ENCODE data around the gene LY6G5B.

LY6G5B gene

GRCh38 chr6:31669676-31670075 lies at the start of gene LY6G5B:
Gene LY6G5B (plus strand): TSS chr6:31669976. CDS start chr6:31670951, 975 bp downstream.
- no peak for DNase-seq (ENCODE audit: low read depth in 2 of 2)

DNA sequence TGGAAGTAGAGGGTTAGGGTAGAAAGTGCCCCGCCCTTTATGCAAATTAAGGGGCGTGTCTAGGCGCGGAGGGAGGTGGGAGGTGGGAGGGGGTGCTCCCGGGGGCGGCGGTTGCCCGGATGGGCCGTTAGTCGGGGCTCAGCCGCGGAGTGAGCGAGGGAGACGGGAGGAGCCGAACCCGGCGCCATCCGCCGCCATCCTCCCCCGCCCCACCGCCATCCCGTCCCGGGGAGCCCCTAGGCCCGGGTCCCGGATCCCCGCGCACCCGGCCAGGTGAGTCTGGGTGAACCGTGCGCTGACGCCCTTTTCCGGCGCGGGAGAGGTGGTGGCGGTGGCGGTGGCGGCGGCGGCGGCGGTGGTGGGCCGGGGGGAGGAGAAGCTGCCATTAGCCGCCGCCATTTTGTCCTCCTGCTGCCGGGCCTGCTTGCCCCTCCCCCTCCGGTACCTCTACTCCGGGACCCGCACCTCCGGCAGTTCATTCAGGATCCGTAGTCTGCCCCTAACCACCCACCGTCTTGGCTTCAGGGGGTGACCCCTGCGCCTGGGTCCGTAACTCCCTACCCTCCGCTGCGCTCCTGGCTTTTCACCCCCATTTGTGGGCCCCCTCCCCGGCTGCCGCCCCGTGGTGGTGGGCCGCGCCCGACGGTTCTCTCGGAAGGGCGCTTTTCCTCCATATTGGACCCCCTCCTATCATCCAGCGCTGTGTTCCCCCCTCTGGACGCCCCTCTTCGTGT lies 49.0 kb upstream of the LY6G5B start, which contains the start of gene PRRC2A:
Gene PRRC2A (plus strand): TSS at position 130 of the 734 bp plus-strand sequence. CDS start 2,075 bp downstream, outside the sequence.
- DNase-seq (ENCODE audit: low read depth in 2 of 2) = peak; percentile 76 to 96

DNA sequence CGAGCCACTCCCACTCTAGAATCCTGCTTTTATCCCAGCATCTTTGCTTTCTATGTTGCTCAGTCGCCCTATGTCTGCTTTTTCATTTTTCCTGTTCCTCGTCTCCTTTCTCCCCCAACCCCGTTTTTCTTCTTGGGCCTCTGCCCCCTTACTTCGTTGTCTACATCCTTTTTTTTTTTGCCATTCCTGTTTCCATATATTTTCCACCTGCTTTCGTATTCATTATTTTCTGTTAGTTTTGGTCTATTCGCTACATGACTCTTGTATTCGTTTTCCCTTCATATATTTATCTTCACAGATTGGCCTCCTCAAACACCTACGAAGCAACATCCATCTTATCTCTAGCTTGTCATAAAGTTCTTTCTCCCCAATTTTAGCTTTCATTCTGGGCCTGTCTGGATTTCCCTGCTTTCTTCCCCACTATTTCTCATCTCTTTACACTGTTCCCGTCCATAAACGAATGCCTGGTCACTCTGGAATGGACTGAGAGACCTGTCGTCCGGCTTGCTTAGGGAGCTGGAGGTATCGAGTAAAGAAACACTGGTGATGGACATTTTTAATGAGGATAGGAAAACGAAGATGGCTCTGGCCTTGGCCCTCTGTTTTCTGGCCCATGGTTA lies 48.3 kb upstream of the LY6G5B start:
- DNase-seq (ENCODE audit: low read depth in 2 of 2) = no peak

- no peak for DNase-seq (ENCODE audit: low read depth in 2 of 2)
These were observed 47.8 kb upstream of the LY6G5B start for GRCh38 chr6:31621991-31622390.

GRCh38 chr6:31622684-31623091 lies 47.1 kb upstream of the LY6G5B start:
- DNase-seq (ENCODE audit: low read depth in 2 of 2) = no peak

DNA sequence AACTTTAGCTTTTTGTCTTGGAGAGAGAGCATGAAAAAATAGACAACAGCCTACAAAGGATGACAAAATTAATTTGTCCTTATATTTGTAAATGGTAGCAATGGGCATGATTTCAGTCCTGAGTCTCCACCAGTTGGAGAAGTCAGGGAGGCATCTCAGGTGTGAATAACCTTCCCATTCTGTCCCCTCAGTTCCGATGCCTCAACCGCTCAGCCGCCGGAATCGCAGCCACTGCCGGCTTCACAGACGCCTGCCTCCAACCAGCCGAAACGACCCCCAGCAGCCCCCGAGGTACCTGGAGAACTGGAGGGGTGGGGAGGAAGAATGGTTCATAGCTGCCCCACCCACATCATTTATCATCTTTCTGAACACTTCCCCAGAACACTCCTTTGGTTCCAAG lies 45.7 kb upstream of the LY6G5B start:
- DNase-seq (ENCODE audit: low read depth in 2 of 2) = no peak

DNA sequence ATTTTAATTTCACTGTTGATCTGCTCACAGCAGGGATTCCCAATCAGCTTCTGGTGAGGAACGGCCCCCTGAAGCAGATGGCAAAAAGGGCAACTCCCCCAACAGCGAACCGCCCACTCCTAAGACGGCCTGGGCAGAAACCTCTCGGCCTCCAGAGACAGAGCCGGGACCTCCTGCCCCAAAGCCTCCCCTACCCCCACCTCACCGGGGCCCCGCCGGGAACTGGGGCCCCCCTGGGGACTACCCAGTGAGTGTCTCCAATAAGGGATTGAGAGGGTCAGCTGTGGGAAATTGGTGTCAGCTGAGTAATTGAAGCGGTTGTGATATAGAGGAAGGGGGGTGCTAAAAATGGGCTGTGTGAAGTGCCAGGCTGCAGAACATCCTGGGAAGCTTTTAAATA lies 42.8 kb upstream of the LY6G5B start:
- DNase-seq (ENCODE audit: low read depth in 2 of 2) = no peak

DNA sequence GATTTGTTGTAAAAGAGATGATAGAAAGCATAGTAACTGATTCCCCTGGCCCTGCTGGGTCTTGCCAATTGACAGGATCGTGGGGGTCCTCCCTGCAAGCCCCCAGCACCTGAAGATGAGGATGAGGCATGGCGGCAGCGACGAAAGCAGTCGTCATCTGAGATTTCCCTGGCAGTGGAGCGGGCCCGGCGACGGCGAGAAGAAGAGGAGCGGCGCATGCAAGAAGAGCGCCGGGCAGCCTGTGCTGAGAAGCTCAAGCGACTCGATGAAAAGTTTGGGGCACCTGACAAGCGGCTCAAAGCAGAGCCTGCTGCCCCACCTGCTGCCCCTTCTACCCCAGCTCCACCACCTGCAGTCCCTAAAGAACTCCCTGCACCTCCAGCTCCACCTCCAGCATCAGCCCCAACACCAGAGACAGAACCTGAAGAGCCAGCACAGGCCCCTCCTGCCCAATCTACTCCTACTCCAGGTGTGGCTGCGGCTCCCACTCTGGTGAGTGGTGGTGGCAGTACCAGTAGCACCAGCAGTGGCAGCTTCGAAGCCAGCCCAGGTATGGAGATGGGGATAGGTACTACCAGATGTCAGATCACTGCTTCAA lies 42.0 kb upstream of the LY6G5B start:
- DNase-seq (ENCODE audit: low read depth in 2 of 2) = no peak

GRCh38 chr6:31629014-31629413 lies 40.8 kb upstream of the LY6G5B start:
- DNase-seq (ENCODE audit: low read depth in 2 of 2) = no peak

- DNase-seq (ENCODE audit: low read depth in 2 of 2) = no peak
These were observed 39.4 kb upstream of the LY6G5B start for GRCh38 chr6:31630177-31630934.

- no peak for DNase-seq (ENCODE audit: low read depth in 2 of 2)
These were observed 38.6 kb upstream of the LY6G5B start for GRCh38 chr6:31631209-31631608.

- no peak for DNase-seq (ENCODE audit: low read depth in 2 of 2)
These were observed 38.0 kb upstream of the LY6G5B start for GRCh38 chr6:31631681-31632278.

GRCh38 chr6:31632279-31632946 lies 37.4 kb upstream of the LY6G5B start:
- DNase-seq (ENCODE audit: low read depth in 2 of 2) = no peak

DNA sequence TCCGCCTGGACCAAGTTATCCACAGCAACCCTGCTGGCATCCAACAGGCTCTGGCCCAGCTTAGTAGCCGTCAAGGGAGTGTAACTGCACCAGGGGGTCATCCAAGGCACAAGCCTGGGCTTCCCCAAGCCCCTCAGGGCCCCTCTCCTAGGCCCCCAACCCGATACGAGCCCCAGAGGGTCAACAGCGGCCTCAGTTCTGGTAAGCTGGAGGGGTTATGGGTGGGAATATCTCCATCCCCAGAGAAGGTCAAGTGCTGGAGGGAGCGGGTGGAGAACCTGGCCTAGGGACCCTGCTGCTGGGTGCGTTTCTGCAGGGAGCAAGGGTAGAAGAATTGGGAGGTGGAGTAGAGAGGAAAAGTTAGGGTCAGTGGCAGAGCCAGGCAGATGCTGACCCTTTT lies 36.3 kb upstream of the LY6G5B start:
- DNase-seq (ENCODE audit: low read depth in 2 of 2) = no peak

GRCh38 chr6:31634131-31634530 lies 35.6 kb upstream of the LY6G5B start:
- DNase-seq (ENCODE audit: low read depth in 2 of 2) = no peak

DNA sequence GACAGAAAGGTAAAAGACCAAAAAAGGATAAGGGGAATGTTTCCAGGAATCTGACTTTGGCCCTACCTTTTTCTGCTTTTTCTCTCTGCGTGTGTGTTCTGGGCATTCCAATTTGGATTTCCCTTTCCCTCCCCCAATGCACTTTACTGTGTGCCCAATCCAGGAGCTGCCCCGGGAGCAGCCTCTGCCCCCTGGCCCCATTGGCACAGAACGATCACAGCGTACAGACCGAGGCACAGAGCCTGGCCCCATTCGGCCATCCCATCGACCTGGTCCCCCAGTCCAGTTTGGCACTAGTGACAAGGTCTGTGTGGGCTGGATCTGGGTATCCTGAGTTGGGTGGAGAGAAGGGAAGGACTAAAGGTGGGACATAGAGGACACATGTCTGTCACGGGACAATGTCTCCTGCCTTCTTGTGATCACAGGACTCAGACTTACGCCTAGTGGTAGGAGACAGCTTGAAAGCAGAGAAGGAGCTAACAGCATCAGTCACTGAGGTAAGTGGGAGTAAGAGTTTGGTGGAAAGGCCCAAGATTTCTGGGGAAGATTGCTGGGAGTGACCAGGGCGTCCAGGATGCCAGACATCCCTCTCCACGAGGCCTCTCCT lies 34.7 kb upstream of the LY6G5B start:
- no peak for DNase-seq (ENCODE audit: low read depth in 2 of 2)

DNA sequence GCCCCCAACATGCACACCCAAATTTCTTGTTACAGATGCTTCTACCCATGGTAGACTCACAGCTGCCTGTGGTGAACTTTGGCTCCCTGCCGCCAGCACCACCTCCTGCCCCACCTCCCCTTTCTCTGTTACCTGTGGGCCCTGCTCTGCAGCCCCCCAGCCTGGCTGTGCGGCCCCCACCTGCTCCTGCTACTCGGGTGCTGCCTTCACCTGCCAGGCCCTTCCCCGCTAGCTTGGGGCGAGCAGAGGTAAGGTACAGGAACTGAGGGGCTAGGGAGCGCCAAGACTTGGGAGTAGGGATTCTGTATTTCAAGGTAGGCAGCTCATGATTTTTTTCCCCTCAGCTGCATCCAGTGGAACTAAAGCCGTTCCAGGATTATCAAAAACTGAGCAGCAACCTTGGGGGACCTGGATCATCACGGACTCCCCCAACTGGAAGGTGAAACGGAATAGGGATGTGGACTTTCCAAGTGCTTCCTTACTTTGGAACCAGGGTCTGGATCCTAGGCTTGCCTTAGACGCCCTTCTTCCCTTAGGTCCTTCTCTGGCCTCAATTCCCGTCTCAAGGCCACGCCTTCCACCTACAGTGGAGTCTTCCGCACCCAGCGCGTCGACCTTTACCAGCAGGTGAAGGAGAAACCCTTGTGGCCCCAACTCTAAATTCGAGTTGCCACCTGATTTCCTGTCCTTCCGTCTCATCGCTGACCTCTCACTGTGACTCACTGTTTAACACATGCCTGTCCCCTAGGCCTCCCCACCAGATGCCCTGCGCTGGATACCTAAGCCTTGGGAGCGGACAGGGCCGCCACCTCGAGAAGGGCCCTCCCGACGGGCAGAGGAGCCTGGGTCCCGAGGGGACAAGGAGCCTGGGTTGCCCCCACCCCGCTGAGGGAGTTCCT lies 32.8 kb upstream of the LY6G5B start:
- no peak for DNase-seq (ENCODE audit: low read depth in 2 of 2)

DNA sequence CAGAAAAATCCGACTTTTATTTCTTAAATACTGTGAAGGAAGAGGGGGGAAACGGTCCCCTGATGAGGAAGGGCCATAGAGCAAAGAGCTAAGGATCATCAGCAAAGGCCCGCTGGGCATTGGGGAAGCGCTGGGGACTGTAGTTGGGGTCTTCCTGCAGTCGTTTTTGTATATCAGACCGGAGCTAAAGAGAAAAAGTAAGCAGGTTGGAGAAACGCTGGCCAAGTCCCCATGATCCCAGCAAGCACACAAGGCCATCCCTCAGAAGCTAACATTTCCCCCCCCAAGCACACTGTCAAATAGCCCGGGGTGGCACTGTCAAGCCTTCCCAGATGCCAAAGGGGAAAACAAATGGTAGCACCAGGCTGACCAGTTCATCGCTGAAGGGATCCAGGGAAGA lies 30.7 kb upstream of the LY6G5B start:
- no peak for DNase-seq (ENCODE audit: low read depth in 2 of 2)

GRCh38 chr6:31639449-31639861 lies 30.3 kb upstream of the LY6G5B start:
- peak in 1 of 2 donors; percentile 33 for DNase-seq (ENCODE audit: low read depth in 2 of 2)

DNA sequence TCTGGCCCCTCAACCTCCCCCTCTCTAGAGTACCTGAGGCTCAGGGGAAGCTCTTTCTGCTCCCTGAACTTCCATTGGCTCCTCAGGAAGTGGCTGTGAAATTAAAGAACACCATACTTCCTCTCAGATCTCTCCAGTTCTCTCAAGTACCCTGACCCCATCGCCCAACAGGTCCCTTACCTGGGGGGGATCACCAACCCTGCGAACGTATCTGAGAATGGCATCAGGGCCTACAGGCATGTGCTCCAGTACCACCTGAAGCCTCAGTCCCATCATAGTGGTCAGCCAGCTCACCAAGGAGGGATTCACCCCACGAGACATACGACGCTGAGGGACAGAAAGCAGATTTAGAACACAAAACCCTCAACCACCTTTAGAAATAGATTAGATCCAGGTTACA lies 29.2 kb upstream of the LY6G5B start:
- DNase-seq (ENCODE audit: low read depth in 2 of 2) = no peak

All from stimulated activated CD4-positive, alpha-beta T cell treated with anti-CD3 and anti-CD28 coated beads, Interleukin-15, amount 100 ng/mL, for 48 hours (primary cell).